Measurements from ENCODE around the gene GABRB1. TPM values are rescaled to one million over a fixed set of nuclear protein-coding genes. Genes with fewer than 3 reads are reported as not detected.

The GABRB1 gene
- total RNA-seq, 1 experiment from 2014 or later, result not detected

- DNase-seq (ENCODE audit: low read depth, low spot score), result no peak
- no peak for ATAC-seq
- no peak overlapping the region for H3K9ac ChIP-seq (ENCODE audit: low read length)
- no peaks in the 10 kb centered on the region; the same call in 1 of the 2 replicates for H4K20me1 ChIP-seq (ENCODE audit: insufficient read depth)
- ChIA-PET CTCF (no interaction called here), RAD21 (ENCODE audit: low non-redundant PET in 1 of 2, low total read pairs in 2 of 2, uncharacterized antibody in 2 of 2, unreplicated experiment in 2 of 2) (no interaction called here), POLR2A (no interaction called here)
- no peak overlapping the region for H3K27ac ChIP-seq (ENCODE audit: low read depth, low read length)
- H3K36me3 ChIP-seq (ENCODE audit: control insufficient read depth in 1 of 2, insufficient read depth in 2 of 2, low read length in 2 of 2), result no peaks in the 10 kb centered on the region
- H3K9me2 ChIP-seq (ENCODE audit: insufficient read depth), result no peaks in the 10 kb centered on the region
- BruUV-seq (replicated peaks), result no TSS peak
- no peak overlapping the region for H2AFZ ChIP-seq (ENCODE audit: low read depth, low read length, poor library complexity, severe bottlenecking)
- no peak for TF ChIP-seq CTCF (IDR thresholded peaks at IDR 0.05 in 2 of 3, conservative IDR thresholded peaks at IDR 0.05 in 1 of 3; ENCODE audit: borderline replicate concordance in 1 of 3, insufficient read depth in 1 of 3, low read depth in 2 of 3, low read length in 2 of 3)
- no peak for TF ChIP-seq EZH2 (IDR thresholded peaks at IDR 0.05)
- TF ChIP-seq ZNF274 (IDR thresholded peaks at IDR 0.05; ENCODE audit: low read depth, low read length), result no peak
- no peak for TF ChIP-seq CEBPB (IDR thresholded peaks at IDR 0.05; ENCODE audit: low read depth)
- TF ChIP-seq EGR1 (IDR thresholded peaks at IDR 0.05; ENCODE audit: low read depth), result no peak
- no peaks in the 10 kb centered on the region for H3K27me3 ChIP-seq (ENCODE audit: insufficient read depth, low read length)
- H3K9me3 ChIP-seq (ENCODE audit: control insufficient read depth in 1 of 2, insufficient read depth in 1 of 2, low read depth in 1 of 2, low read length in 2 of 2), result no peaks in the 10 kb centered on the region
- no peaks in the 10 kb centered on the region for H3K79me2 ChIP-seq (ENCODE audit: insufficient read depth, low read length)
- intact Hi-C loops (cut with micrococcal nuclease), result no loop called here
- H3K4me3 ChIP-seq (replicated peaks in 1 of 2; ENCODE audit: low read depth in 1 of 2, low read length in 2 of 2), result no peak overlapping the region
- H3K4me2 ChIP-seq (ENCODE audit: low read length), result no peak overlapping the region
- no peaks in the 10 kb centered on the region for H3K4me1 ChIP-seq (ENCODE audit: control insufficient read depth in 1 of 2, insufficient read depth in 2 of 2, low read length in 2 of 2)
These were observed 204.4 kb downstream of the GABRB1 start for GRCh38 chr4:47235721-47236120.

- intact Hi-C loops (cut with micrococcal nuclease), result no loop called here
- Histone ChIP-seq H3K36me3 (ENCODE audit: control insufficient read depth in 1 of 2, insufficient read depth in 2 of 2, low read length in 2 of 2) (no peaks in the 10 kb centered on the region), H2AFZ (ENCODE audit: low read depth, low read length, poor library complexity, severe bottlenecking) (no peak overlapping the region), H3K27ac (ENCODE audit: low read depth, low read length) (no peak overlapping the region), H3K79me2 (ENCODE audit: insufficient read depth, low read length) (no peaks in the 10 kb centered on the region), H4K20me1 (ENCODE audit: insufficient read depth) (no peaks in the 10 kb centered on the region; the same call in 1 of the 2 replicates), H3K9me2 (ENCODE audit: insufficient read depth) (no peaks in the 10 kb centered on the region), H3K4me2 (ENCODE audit: low read length) (no peak overlapping the region), H3K9me3 (ENCODE audit: control insufficient read depth in 1 of 2, insufficient read depth in 1 of 2, low read depth in 1 of 2, low read length in 2 of 2) (no peaks in the 10 kb centered on the region), H3K4me3 (replicated peaks in 1 of 2; ENCODE audit: low read depth in 1 of 2, low read length in 2 of 2) (no peak overlapping the region), H3K27me3 (ENCODE audit: insufficient read depth, low read length) (no peaks in the 10 kb centered on the region), H3K4me1 (ENCODE audit: control insufficient read depth in 1 of 2, insufficient read depth in 2 of 2, low read length in 2 of 2) (no peaks in the 10 kb centered on the region), H3K9ac (ENCODE audit: low read length) (no peak overlapping the region)
- BruUV-seq (replicated peaks), result no TSS peak
- ChIA-PET CTCF (no interaction called here), RAD21 (ENCODE audit: low non-redundant PET in 1 of 2, low total read pairs in 2 of 2, uncharacterized antibody in 2 of 2, unreplicated experiment in 2 of 2) (no interaction called here), POLR2A (no interaction called here)
- no peak for DNase-seq (ENCODE audit: low read depth, low spot score)
- ATAC-seq, result no peak
- TF ChIP-seq RAD21 (IDR thresholded peaks at IDR 0.05; ENCODE audit: low read depth) (no peak), CBX3 (IDR thresholded peaks at IDR 0.05; ENCODE audit: low read depth) (no peak), REST (IDR thresholded peaks at IDR 0.05; ENCODE audit: low read depth) (no peak), YY1 (IDR thresholded peaks at IDR 0.05; ENCODE audit: extremely low read depth, insufficient replicate concordance, low read depth, low read length) (no peak), CTCF (IDR thresholded peaks at IDR 0.05 in 2 of 3, conservative IDR thresholded peaks at IDR 0.05 in 1 of 3; ENCODE audit: borderline replicate concordance in 1 of 3, insufficient read depth in 1 of 3, low read depth in 2 of 3, low read length in 2 of 3) (no peak), FOSL1 (IDR thresholded peaks at IDR 0.05; ENCODE audit: low read depth) (no peak)
These were observed 207.3 kb downstream of the GABRB1 start for GRCh38 chr4:47238667-47239066.

Measured in HCT116 (cell line).